HAP-1 (cell line): Measurements from ENCODE around the gene OXCT2.
"Not testable (repeated sequence)": the region's sequence is repeated elsewhere in the genome, so short reads cannot be mapped to it uniquely, and the experiment has no call there.

Experiments used
- DNase-seq, 2 experiments: peaks; one replicate each; pipeline ENCODE4 v3.0.0-alpha.2; 2016 to 2020; ENCODE audit warnings: low spot score in 2 of 2
- H3K27me3 ChIP-seq: fragments of 250-450 bp; sonication (Bioruptor Pico); 2 replicates; pipeline ENCODE4 v1.5.1; 2020; ENCODE audit warnings: low read depth, mild to moderate bottlenecking, moderate library complexity
- H3K36me3 ChIP-seq: fragments of 250-450 bp; sonication (Bioruptor Pico); replicated peaks from 2 replicates; pipeline ENCODE4 v1.5.1; 2020; ENCODE audit warnings: mild to moderate bottlenecking
- H3K4me1 ChIP-seq: fragments of 250-450 bp; sonication (Bioruptor Pico); 2 replicates; pipeline ENCODE4 v1.5.1; 2020; ENCODE audit warnings: mild to moderate bottlenecking
- H3K4me3 ChIP-seq: fragments of 250-450 bp; sonication (Bioruptor Pico); 2 replicates; pipeline ENCODE4 v1.5.1; 2020; ENCODE audit warnings: mild to moderate bottlenecking, moderate library complexity
- H3K9me3 ChIP-seq: fragments of 250-450 bp; sonication (Bioruptor Pico); 2 replicates; pipeline ENCODE4 v1.5.1; 2020; ENCODE audit warnings: mild to moderate bottlenecking, moderate library complexity
- in situ Hi-C: fragments of 300-500 bp; cut with MboI; formaldehyde crosslinking; loops from 3 replicates; pipeline ENCODE4 v1.14.3; 2020; ENCODE audit warnings: low sequenced_read_pairs, inconsistent platforms, mixed read lengths

Gene OXCT2

DNA sequence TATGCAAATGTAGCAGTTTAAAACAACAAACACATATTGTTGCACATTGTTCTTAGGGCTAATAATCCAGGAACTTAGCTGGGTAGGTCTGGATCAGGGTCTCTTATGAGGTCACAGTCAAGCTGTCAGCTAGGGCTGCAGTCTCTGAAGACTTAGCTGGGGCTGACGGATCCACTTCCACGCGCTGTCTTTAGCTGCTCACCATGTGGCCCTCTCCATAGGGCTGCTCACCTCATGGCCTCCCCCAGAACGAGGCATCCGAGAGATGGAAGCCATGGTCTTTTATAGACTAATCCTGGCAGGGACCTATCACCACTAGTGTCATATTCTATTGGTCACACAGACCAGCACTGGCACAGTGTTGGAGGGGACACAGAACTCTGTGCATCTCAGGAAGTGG is 8.7 kb upstream of the OXCT2 start:
- DNase-seq, result no peak
- Histone ChIP-seq H3K27me3 (no peaks in the 10 kb centered on the region), H3K4me1 (peaks cover 9% of the 10 kb centered on the region), H3K36me3 (no peaks in the 10 kb centered on the region), H3K9me3 (no peaks in the 10 kb centered on the region), H3K4me3 (no peak overlapping the region)
- in situ Hi-C loops, result no loop called here

DNA sequence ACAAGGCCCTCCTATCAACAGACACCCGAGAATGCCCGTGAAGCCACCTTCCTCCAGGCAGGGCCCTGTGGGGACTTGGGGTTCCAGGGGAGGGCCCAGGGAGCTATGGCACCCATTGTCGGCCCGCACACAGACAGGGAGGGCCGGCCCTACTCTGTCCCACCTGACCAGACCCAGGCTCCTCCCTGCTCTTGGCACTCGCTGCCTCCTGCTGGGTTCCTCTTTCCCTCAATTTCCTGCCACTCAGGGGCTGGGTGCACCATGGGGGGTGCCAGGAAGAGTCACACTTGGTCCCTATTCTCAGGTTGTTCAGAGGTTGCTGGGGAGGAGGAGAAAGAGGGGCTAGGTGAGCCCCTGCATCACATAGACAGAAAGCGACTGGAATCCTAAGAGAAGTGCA is 8.0 kb upstream of the OXCT2 start:
- H3K9me3 ChIP-seq, result no peaks in the 10 kb centered on the region

DNA sequence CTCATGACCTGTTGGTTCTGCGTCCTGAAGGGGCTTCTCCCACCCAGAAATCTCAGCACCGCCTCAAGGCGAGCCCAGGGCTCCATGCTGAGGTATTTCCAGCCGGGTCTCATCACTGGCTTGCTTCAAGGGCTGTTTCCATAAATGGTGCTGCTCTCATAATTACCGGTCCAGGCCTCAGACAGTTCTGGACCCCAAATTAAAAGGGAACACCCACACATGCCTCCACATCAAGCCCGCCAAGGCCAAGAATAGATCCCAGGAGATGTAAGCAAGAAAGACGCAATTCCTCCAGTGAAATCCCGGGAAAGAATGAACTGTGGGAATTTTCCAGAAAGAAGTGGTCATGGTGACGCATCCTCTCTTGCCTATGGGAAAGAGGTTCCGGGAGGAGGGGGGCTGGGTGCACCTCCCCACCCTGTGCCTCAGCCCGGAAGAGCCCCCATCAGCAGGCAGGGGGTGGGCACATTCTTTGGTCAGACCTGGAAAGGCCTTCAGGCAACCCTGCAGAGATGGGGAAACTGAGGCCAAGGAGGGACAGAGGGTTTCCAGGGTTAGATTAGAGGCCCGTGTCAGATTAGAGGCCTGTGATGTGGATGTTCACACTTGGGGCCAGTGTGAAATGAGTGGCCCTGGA is 7.4 kb upstream of the OXCT2 start:
- H3K4me3 ChIP-seq, H3K4me1 ChIP-seq, H3K36me3 ChIP-seq, H3K27me3 ChIP-seq, H3K9me3 ChIP-seq, DNase-seq, in situ Hi-C loops: not testable (repeated sequence)

More for the DNA sequence above, 8.0 kb upstream of the OXCT2 start:
- peaks cover 9% of the 10 kb centered on the region for H3K4me1 ChIP-seq
- H3K4me3 ChIP-seq, result no peak overlapping the region
- no peaks in the 10 kb centered on the region for H3K27me3 ChIP-seq
- H3K36me3 ChIP-seq, result no peaks in the 10 kb centered on the region
- DNase-seq, result no peak
- in situ Hi-C loops, result no loop called here

DNA sequence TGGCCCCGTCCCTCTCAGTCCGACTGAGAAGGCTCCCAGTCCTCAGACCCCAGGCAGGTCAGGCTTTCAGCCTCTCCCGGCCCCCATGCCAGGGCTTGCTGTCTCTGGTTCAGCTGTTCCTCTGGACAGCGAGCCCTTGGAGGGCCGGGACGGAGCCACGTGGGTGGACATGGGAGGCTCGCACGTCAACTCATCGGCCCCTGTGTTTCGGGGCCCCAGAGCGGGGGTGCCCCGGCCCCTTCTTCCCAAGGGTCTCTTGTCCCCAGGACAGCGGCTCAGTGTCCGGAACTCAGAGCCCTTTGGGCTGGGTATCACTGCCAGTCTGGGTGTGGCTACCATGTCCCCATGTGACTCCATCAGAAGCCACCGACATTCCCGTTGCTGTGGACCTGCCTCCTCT is 6.7 kb upstream of the OXCT2 start:
- H3K9me3 ChIP-seq, H3K4me3 ChIP-seq, H3K4me1 ChIP-seq, H3K36me3 ChIP-seq, in situ Hi-C loops, H3K27me3 ChIP-seq, DNase-seq: not testable (repeated sequence)

DNA sequence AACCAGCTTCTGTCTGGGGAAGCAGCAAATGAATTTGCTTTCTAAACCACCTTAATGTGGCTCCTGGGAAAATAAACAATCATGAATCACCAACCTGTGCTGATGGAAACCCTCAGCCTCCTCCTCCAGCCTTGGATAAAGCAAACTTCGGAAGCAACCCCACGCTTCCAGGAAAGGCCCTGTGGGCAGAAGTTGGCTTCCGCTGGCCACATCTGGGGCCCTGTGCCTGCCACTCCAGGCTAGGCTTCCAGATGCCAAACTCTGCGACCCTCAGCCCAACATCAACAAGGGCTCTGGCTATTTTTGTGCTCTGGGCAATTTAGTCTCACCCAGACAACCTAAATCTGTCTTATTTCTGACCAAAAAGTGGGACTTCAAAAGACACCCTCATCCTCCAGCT is 6.2 kb upstream of the OXCT2 start:
- Histone ChIP-seq H3K9me3 (no peaks in the 10 kb centered on the region), H3K4me3 (no peak overlapping the region), H3K36me3 (no peaks in the 10 kb centered on the region), H3K27me3 (no peaks in the 10 kb centered on the region), H3K4me1 (peaks cover 9% of the 10 kb centered on the region)
- no peak for DNase-seq
- in situ Hi-C loops, result no loop called here

DNA sequence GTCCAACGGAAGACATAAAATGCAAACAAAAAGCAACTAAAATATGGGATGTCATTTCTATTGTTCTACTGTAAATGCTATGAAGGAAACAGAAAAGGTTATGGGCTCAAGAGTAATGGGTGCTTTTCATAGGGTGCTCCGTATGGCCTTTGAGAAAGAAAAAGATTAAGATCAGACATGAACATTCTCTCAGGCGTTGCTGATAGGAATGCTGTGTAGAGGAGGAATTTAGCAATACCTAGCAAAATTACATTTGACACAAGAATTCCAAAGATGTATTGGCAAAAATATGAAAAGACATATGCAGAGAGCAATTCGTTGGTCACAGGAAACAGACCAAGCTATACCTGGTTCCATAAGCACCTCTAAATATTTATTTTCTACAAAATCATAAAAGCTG is 5.7 kb upstream of the OXCT2 start:
- no peaks in the 10 kb centered on the region for H3K9me3 ChIP-seq
- H3K27me3 ChIP-seq, result no peaks in the 10 kb centered on the region
- in situ Hi-C loops, result no loop called here
- peaks cover 9% of the 10 kb centered on the region for H3K4me1 ChIP-seq
- DNase-seq, result peak in 1 of 2 experiments; percentile 50
- no peak overlapping the region for H3K4me3 ChIP-seq
- H3K36me3 ChIP-seq, result no peaks in the 10 kb centered on the region

DNA sequence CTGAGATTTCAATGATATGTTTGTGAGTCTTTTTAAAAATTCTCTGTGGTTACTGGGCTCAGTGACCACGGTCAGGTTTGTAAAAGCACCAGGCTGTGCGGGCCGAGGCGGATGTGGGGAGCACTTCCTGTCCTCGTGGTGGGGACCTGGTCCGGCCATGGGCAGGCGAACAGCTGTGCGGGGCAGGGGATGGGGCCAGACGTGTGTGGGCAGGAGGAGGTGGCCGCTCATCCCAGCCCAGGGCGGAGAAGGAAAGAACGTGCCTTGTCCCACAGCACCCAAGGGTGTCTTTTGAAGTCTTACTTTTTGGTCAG is 5.2 kb upstream of the OXCT2 start:
- Histone ChIP-seq H3K36me3 (no peaks in the 10 kb centered on the region), H3K27me3 (no peaks in the 10 kb centered on the region), H3K4me3 (no peak overlapping the region), H3K9me3 (no peaks in the 10 kb centered on the region), H3K4me1 (peaks cover 9% of the 10 kb centered on the region)
- no peak for DNase-seq
- in situ Hi-C loops, result no loop called here

DNA sequence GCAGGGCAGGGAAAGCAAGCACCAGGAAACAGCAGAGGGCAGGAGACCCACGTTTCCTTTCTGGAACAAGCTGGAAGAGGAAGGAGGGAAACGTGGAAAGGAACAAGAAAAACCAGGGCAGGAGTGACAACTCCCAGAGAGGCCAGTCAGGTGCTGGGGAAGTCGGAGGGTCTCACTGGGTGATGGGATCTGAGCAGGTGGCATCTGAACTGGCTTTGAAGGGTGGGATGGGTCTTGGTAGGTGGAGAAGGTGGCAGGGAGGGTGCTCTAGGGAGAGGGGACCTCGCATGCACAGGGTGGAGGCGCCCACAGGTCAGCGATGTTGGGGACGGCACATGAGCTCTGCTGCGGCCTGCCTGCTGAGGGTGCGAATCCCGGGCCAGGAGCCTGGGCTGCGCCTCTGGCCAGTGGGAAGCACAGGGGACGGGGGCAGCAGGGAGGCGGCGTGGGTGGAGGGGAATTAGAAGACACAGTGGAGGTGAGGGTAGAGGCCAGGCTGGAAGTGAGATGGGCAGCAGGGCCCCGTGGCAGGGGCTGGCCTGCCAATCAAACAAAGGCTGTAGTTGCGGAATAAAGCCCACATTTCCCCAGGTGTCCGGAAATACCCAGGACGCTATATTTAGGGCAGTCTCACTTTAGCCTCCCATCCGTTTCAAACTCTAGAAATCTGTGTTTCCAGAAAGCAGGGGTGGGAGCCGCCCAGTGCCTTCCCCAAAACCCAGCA is 4.7 kb upstream of the OXCT2 start:
- H3K4me1 ChIP-seq, H3K9me3 ChIP-seq, DNase-seq, H3K4me3 ChIP-seq, H3K36me3 ChIP-seq, H3K27me3 ChIP-seq, in situ Hi-C loops: not testable (repeated sequence)

DNA sequence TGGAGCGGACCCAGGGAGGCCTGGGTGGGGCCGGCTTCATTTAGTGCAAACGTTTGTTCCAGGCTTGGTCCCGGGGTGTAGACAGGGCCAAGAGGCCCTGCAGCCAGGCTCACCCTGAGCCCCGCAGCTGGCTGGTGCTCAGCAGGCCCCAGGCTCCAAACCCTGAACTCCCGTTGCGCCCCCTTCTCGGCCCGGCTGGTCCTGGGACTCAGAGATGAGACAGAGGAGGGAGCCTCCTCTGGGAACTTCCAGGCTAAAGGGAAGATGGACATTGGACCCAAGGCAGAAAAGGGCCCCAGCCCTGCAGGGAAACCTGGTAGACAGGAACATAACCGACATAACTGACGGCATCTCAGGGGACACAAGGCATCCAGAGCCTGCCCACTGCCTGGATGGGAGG is 4.0 kb upstream of the OXCT2 start:
- DNase-seq, H3K4me3 ChIP-seq, H3K4me1 ChIP-seq, in situ Hi-C loops, H3K9me3 ChIP-seq, H3K36me3 ChIP-seq, H3K27me3 ChIP-seq: not testable (repeated sequence)

DNA sequence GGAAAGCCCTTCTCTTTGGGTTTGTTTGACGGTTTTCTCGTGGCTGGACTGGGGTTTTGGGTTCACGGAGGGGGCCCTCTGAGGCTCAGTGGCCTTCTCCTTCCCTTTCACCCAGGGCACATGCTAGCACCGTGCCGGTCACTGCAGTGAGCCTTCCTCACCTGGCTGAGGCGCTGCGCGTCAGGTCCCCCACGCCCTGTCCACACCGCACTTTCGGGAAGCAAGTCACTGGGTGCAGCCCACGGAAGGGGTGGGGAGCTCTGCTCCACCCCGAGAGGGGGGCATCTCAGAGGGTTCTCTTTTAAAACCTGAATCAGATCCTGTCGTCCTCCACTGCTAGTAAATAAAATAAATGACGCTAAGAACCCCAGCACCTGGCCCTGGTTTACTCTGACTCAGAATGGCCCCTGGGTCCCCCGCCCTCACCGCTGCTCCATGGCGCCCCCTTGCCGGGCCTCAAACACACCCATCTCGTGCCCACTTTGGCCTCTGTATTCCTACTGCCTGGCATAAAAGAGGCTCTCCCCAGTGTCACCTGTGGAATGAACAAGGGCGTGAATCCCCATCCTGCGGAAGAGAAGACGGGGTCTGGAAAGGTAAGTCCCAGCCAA is 2.3 kb upstream of the OXCT2 start:
- in situ Hi-C loops, H3K27me3 ChIP-seq, DNase-seq, H3K4me3 ChIP-seq, H3K36me3 ChIP-seq, H3K9me3 ChIP-seq, H3K4me1 ChIP-seq: not testable (repeated sequence)

DNA sequence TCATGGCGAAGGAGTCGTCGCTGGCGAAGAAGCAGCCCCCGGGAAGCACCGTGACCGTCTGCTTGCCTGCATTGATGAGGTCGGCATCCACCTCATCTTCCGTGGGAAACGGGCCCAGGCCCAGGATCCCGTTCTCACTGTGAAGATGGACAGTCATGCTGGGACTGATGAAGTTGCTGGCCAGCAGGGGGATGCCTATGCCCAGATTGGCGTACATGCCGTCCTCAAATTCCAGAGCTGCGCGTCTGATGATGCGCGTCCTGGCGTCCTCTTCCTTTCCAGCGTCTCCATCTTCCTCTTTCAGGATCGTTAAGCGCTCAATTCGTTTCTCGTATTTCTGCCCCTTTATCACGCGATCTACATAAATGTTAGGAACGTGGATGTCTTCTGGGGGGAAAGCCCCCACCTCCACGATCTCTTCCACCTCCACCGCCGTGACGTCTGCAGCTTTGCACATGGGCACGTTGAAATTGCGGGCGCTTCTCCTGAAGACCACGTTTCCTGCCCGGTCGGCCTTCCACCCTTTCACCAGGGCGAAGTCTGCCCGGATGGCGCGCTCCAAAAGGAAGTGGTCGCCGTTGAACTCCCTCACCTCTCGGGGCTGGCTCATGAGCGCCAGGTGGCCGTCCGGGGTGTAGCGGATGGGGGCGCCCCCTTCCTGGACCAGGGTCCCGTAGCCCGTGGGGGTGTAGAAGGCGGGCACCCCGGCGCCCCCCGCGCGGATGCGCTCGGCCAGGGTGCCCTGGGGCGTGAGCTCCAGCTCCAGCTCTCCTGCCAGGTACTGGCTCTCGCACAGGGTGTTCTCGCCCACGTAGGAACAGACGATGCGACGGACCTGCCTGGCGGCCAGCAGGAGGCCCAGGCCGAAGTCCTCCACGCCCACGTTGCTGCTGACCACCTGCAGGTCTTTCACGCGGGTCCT is 787 bp downstream of the OXCT2 start:
- H3K4me3 ChIP-seq, DNase-seq, H3K4me1 ChIP-seq, H3K36me3 ChIP-seq, in situ Hi-C loops, H3K9me3 ChIP-seq, H3K27me3 ChIP-seq: not testable (repeated sequence)

DNA sequence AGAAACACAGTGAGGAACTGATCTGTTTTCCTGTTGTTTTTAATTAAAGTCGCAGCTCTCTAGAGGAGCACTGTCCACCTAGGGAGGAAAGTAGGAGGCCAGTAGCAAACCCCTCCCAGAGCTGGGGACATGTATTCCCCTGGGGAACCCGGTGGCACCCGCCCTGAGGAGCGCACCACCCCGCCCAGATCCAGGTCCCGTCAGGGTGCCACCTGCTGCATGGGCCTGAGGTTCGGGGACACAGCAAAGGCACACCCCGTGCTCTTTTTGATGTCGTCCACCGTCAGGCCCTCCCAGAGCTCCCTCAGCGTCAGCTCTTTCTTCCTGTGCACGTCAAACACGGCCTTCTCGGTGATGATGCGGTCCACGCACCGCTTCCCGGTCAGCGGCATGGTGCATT is 1.6 kb downstream of the OXCT2 start:
- H3K27me3 ChIP-seq, DNase-seq, H3K4me3 ChIP-seq, H3K36me3 ChIP-seq, H3K9me3 ChIP-seq, in situ Hi-C loops, H3K4me1 ChIP-seq: not testable (repeated sequence)

DNA sequence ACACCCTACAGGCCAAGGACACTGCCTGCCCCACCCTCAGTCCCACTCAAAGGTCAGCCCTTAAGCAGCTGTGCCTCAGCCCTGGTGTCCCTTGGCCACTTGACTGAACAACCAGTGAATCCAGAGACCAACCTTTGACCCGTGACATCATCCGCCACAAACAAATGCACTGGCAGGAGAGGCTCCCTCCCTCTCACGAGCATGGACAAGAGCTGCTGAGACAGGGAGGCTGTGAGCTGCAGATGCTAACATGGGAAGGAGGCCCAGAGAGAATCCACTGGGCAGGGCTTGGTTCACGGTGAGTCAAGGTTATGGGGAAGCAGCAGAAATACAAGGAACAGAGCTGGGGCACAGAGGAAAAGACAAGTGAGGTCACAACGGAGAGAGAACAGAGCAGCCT is 4.7 kb downstream of the OXCT2 start:
- in situ Hi-C loops, H3K27me3 ChIP-seq, H3K36me3 ChIP-seq, DNase-seq, H3K4me1 ChIP-seq, H3K9me3 ChIP-seq, H3K4me3 ChIP-seq: not testable (repeated sequence)

DNA sequence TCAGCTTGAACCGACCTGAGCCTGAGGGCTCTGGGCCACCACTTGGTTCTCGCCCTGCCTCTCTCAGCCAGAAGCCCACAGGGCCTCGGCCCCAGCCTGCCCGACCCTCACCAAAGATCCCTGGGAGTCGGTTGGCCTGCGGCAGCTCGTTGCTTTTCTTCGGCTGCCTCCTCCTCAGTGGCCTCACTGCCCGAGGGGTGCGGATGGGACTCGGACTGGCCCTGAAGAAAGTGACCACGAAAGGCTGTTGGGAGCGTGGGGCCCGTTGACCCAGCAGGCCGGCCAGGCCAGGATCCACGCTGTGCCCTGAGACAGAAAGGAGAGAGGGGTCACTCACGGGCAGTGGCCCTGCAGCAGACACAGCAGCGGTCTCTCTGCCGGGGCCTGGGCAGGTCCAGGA is 6.6 kb downstream of the OXCT2 start:
- H3K27me3 ChIP-seq, DNase-seq, H3K9me3 ChIP-seq, H3K36me3 ChIP-seq, in situ Hi-C loops, H3K4me3 ChIP-seq, H3K4me1 ChIP-seq: not testable (repeated sequence)
